Endothelial cell of umbilical vein (primary cell): Measurements from ENCODE around the gene SUGCT. TPM values are rescaled to one million over a fixed set of nuclear protein-coding genes. Genes with fewer than 3 reads are reported as not detected.

Source experiments
- BruUV-seq: library from RNA; stranded (reverse); fragments of 400-500 nt; replicated peaks from 2 replicates; lab custom pipeline; 2021; lab: Mats Ljungman, UMichigan
- CTCF ChIA-PET: fragments of 300-600, 350-600 bp; sonication (Branson Sonifier 250); formaldehyde crosslinking; loops from one replicate; lab custom pipeline; 2021; ENCODE audit warnings: antibody characterized with exemption, inconsistent platforms; lab: Charles Lee
- POLR2A ChIA-PET: fragments of 300-600, 350-600 bp; sonication (Branson Sonifier 250); formaldehyde crosslinking; loops from one replicate; lab custom pipeline; 2021; ENCODE audit warnings: antibody characterized with exemption, inconsistent platforms; lab: Charles Lee
- DNase-seq: peaks from one replicate; pipeline ENCODE4 v3.0.0-alpha.2; 2011; ENCODE audit warnings: low read depth, low spot score
- FAIRE-seq: peaks from 2 replicates; lab custom pipeline; 2011; peaks lifted over from hg19 to GRCh38; lab: Jason Lieb, UNC
- H2AFZ ChIP-seq: 2 replicates; pipeline ENCODE4 v1.6.0; 2012; ENCODE audit warnings: low read depth, low read length, control low read depth, inconsistent platforms
- H3K27ac ChIP-seq: 2 replicates; pipeline ENCODE4 v1.5.1; 2011; ENCODE audit warnings: low read depth, mild to moderate bottlenecking, control low read depth, low read length, moderate library complexity; ENCODE audit not compliant: insufficient read depth
- H3K27me3 ChIP-seq, 2 experiments: 2 replicates each; pipeline versions ENCODE4 v1.6.0 to v1.6.1; 2011; ENCODE audit warnings: low read length in 2 of 2, mixed read lengths in 1 of 2; ENCODE audit not compliant: control insufficient read depth in 2 of 2, insufficient read depth in 2 of 2
- H3K36me3 ChIP-seq, 2 experiments: 2 replicates in 1 of 2; 3 replicates in 1 of 2; pipeline ENCODE4 v1.5.1; 2011; ENCODE audit warnings: low read length in 2 of 2, mild to moderate bottlenecking in 1 of 2, moderate library complexity in 1 of 2; ENCODE audit not compliant: control insufficient read depth in 2 of 2, insufficient read depth in 2 of 2; ENCODE audit errors: extremely low read depth in 1 of 2
- H3K4me1 ChIP-seq: 3 replicates; pipeline ENCODE4 v1.5.1; 2011; ENCODE audit warnings: mild to moderate bottlenecking, low read length; ENCODE audit not compliant: control insufficient read depth, insufficient read depth; ENCODE audit errors: extremely low read depth
- H3K4me2 ChIP-seq: 2 replicates; pipeline ENCODE4 v1.6.1; 2011; ENCODE audit warnings: low read length, control low read depth, mixed read lengths; ENCODE audit not compliant: insufficient read depth
- H3K4me3 ChIP-seq, 3 experiments: fragments of 200-600 bp in 1 of 3; sonication (generic), shearing (Covaris generic) in 1 of 3; replicated peaks in 1 of 3; 2 replicates each; pipeline ENCODE4 v1.5.1; 2011 to 2016; ENCODE audit warnings: control low read depth in 3 of 3, low read length in 3 of 3, mild to moderate bottlenecking in 2 of 3, inconsistent platforms in 1 of 3, low read depth in 1 of 3, moderate library complexity in 1 of 3; ENCODE audit not compliant: insufficient read depth in 1 of 3
- H3K79me2 ChIP-seq: 2 replicates; pipeline ENCODE4 v1.6.0; 2012; ENCODE audit warnings: low read length, inconsistent platforms; ENCODE audit not compliant: control insufficient read depth, insufficient read depth
- H3K9ac ChIP-seq: replicated peaks from 2 replicates; pipeline ENCODE3; 2011; ENCODE audit warnings: low read length, control low read depth; ENCODE audit not compliant: insufficient read depth; ENCODE audit errors: extremely low read depth
- H3K9me1 ChIP-seq: replicated peaks from 3 replicates; pipeline ENCODE4 v1.6.0; 2011; ENCODE audit warnings: mild to moderate bottlenecking, low read length; ENCODE audit not compliant: control insufficient read depth, insufficient read depth; ENCODE audit errors: extremely low read depth
- H3K9me3 ChIP-seq: replicated peaks from 2 replicates; pipeline ENCODE4 v1.5.1; 2012; ENCODE audit warnings: low read length, inconsistent platforms; ENCODE audit not compliant: control insufficient read depth, insufficient read depth
- H4K20me1 ChIP-seq: replicated peaks from 2 replicates; pipeline ENCODE3; 2011; ENCODE audit warnings: mild to moderate bottlenecking, low read length; ENCODE audit not compliant: control insufficient read depth, insufficient read depth; ENCODE audit errors: extremely low read depth
- EZH2 ChIP-seq: IDR thresholded peaks from 2 replicates; pipeline ENCODE4 v1.6.1; 2012; ENCODE audit warnings: borderline replicate concordance, low read depth, mild to moderate bottlenecking, moderate library complexity, low read length, inconsistent platforms; ENCODE audit not compliant: severe bottlenecking
- FOS ChIP-seq: IDR thresholded peaks from 2 replicates; pipeline ENCODE4 v1.6.1; 2011; ENCODE audit warnings: mild to moderate bottlenecking, low read length, moderate library complexity, borderline replicate concordance; ENCODE audit not compliant: insufficient read depth
- GATA2 ChIP-seq: IDR thresholded peaks from 2 replicates; pipeline ENCODE4 v1.7.0; 2011; ENCODE audit warnings: low read depth, mild to moderate bottlenecking, moderate library complexity, mixed read lengths, low read length; ENCODE audit not compliant: insufficient read length, insufficient read depth
- JUN ChIP-seq: IDR thresholded peaks from 2 replicates; pipeline ENCODE4 v1.6.1; 2011; ENCODE audit warnings: borderline replicate concordance, low read depth; ENCODE audit not compliant: insufficient read length, insufficient read depth
- MYC ChIP-seq: IDR thresholded peaks from one replicate; pipeline ENCODE4 v1.6.1; 2011; ENCODE audit warnings: mild to moderate bottlenecking, low read depth, low read length
- POLR2A ChIP-seq: IDR thresholded peaks from 2 replicates; pipeline ENCODE4 v1.6.1; 2012; ENCODE audit warnings: low read depth, mild to moderate bottlenecking, control low read depth, low read length
- POLR2AphosphoS5 ChIP-seq: IDR thresholded peaks from 2 replicates; pipeline ENCODE4 v1.6.1; 2012; ENCODE audit warnings: low read depth, mild to moderate bottlenecking, control low read depth, low read length, moderate library complexity; ENCODE audit not compliant: insufficient read depth
- dilution Hi-C: fragments of 300-500 bp; cut with MboI; formaldehyde crosslinking; loops from one replicate; pipeline ENCODE4 v1.15.0; 2019; ENCODE audit warnings: low sequenced_read_pairs; ENCODE audit not compliant: extremely low pct_ligation_motif_present
- intact Hi-C: fragments of 100-400 bp; cut with micrococcal nuclease; formaldehyde crosslinking; loops from one replicate; pipeline ENCODE4 v1.10.0; 2022
- polyA plus RNA-seq, 4 experiments: library from polyadenylated mRNA; depleted of rRNA in 3 of 4; stranded (reverse) in 3 of 4; unstranded in 1 of 4; fragments of >200 nt; gene quantifications; 2 replicates each; pipeline versions ENCODE4 v1.2.1 to v1.2.3, GENCODE V29; 2011 to 2012; ENCODE audit warnings: missing spikeins in 1 of 4
- total RNA-seq: library from RNA; stranded (reverse); gene quantifications from 2 replicates; pipeline ENCODE4 v1.2.3, GENCODE V29; 2021
- TF ChIP-seq, protein P1 (sequence below), 2 donors: IDR thresholded peaks; 1 replicate in 1 of 2; 2 replicates in 1 of 2; pipeline ENCODE4 v1.5.1; 2011; ENCODE audit warnings: low read length in 2 of 2, mild to moderate bottlenecking in 2 of 2, moderate library complexity in 2 of 2, control low read depth in 1 of 2, inconsistent platforms in 1 of 2, low read depth in 1 of 2; ENCODE audit not compliant: insufficient read depth in 1 of 2; ENCODE audit errors: extremely low read depth in 1 of 2
- TF ChIP-seq, protein P2 (sequence below): IDR thresholded peaks from 2 replicates; pipeline ENCODE4 v1.6.1; 2011; ENCODE audit not compliant: insufficient read depth, insufficient read length

The SUGCT gene
- total and polyA plus RNA-seq, 2 donors (not counting 3 experiments of a cell fraction or from before 2014, with no cell fraction given): 1.2 to 1.4 TPM

DNA sequence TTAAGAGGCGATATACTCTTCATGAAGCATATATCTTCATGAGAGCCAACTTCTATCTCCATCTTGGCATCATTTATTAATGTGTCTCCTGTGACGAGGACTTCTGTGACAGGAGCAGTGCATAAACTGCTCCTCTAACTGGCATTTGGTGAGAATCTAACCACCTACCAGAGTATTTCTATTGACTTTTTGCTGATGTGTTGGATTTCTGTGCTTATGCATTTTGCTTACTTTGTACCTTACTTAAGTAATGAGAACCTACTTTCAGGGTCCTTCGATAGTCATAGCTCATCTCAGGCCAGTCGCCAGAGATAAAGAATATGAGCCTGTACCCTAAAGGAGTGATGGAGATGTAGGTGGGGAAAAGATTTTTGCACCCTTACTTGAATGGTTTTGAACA lies 265.7 kb downstream of the SUGCT start:
- DNase-seq (no peak), FAIRE-seq (no peak)
- BruUV-seq: no TSS peak
- Histone ChIP-seq H3K4me1 (peaks cover 6% of the 10 kb centered on the region), H3K4me2 (no peak overlapping the region), H3K27ac (no peak overlapping the region), H3K9ac (no peak overlapping the region), H3K9me3 (no peaks in the 10 kb centered on the region), H3K4me3 (no peak overlapping the region), H3K36me3 (no peaks in the 10 kb centered on the region), H2AFZ (no peak overlapping the region), H3K27me3 (no peaks in the 10 kb centered on the region), H3K79me2 (no peaks in the 10 kb centered on the region), H3K9me1 (no peaks in the 10 kb centered on the region), H4K20me1 (no peaks in the 10 kb centered on the region)
- dilution Hi-C loops: no loop called here
- TF ChIP-seq, protein P1, sequence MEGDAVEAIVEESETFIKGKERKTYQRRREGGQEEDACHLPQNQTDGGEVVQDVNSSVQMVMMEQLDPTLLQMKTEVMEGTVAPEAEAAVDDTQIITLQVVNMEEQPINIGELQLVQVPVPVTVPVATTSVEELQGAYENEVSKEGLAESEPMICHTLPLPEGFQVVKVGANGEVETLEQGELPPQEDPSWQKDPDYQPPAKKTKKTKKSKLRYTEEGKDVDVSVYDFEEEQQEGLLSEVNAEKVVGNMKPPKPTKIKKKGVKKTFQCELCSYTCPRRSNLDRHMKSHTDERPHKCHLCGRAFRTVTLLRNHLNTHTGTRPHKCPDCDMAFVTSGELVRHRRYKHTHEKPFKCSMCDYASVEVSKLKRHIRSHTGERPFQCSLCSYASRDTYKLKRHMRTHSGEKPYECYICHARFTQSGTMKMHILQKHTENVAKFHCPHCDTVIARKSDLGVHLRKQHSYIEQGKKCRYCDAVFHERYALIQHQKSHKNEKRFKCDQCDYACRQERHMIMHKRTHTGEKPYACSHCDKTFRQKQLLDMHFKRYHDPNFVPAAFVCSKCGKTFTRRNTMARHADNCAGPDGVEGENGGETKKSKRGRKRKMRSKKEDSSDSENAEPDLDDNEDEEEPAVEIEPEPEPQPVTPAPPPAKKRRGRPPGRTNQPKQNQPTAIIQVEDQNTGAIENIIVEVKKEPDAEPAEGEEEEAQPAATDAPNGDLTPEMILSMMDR (IDR thresholded peaks at IDR 0.05; ENCODE audit: extremely low read depth in 1 of 2, insufficient read depth in 1 of 2, low read depth in 1 of 2, low read length in 2 of 2): no peak
- TF ChIP-seq FOS: no peak
- TF ChIP-seq MYC: no peak
- no peak for TF ChIP-seq JUN
- TF ChIP-seq POLR2AphosphoS5: no peak
- TF ChIP-seq GATA2: no peak
- TF ChIP-seq, protein P2, sequence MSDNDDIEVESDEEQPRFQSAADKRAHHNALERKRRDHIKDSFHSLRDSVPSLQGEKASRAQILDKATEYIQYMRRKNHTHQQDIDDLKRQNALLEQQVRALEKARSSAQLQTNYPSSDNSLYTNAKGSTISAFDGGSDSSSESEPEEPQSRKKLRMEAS: no peak
- TF ChIP-seq EZH2: no peak
- no peak for TF ChIP-seq POLR2A
- ChIA-PET CTCF (interaction anchor here (0.8 to 1.4 kb wide), 3 partner anchors 72 to 205 kb away, joined by 3 read pairs; no protein-coding TSS in a partner anchor), POLR2A (no interaction called here)
- intact Hi-C loops: no loop called here
